Heart right ventricle (tissue), 16 donors: ENCODE measurements around the gene MCL1. TPM values are rescaled to one million over a fixed set of nuclear protein-coding genes. Genes with fewer than 3 reads are reported as not detected.
A peak's percentile ranks its signal among the peaks of the same experiment; 100 is the strongest.

Experiments
- ATAC-seq, 8 donors: fragments of 200-7000 bp; cut with Tn5 transposase; one replicate each; pipeline ENCODE4 v1.9.1; 2020; ENCODE audit warnings: mild to moderate bottlenecking in 8 of 8, moderate library complexity in 8 of 8, moderate number of reproducible peaks in 1 of 8
- DNase-seq, 2 donors: peaks; one replicate each; pipeline ENCODE4 v3.0.0-alpha.2; 2020
- H3K27ac ChIP-seq, 10 donors: fragments of 200-600 bp; sonication (generic) in 2 of 10; one replicate each; pipeline versions ENCODE4 v1.5.0 to v1.8.0; 2020 to 2022; ENCODE audit warnings: mild to moderate bottlenecking in 3 of 10
- H3K27me3 ChIP-seq, 7 donors: fragments of 200-600 bp; one replicate each; pipeline ENCODE4 v1.8.0; 2021 to 2022; ENCODE audit warnings: mild to moderate bottlenecking in 2 of 7
- H3K36me3 ChIP-seq, 9 donors: fragments of 200-600 bp; sonication (generic) in 1 of 9; one replicate each; pipeline versions ENCODE4 v1.5.0 to v1.8.0; 2020 to 2022; ENCODE audit warnings: mild to moderate bottlenecking in 2 of 9
- H3K4me1 ChIP-seq, 9 donors: fragments of 200-600 bp; sonication (generic) in 1 of 9; one replicate each; pipeline versions ENCODE4 v1.5.0 to v1.8.0; 2020 to 2022; ENCODE audit warnings: mild to moderate bottlenecking in 4 of 9
- H3K4me3 ChIP-seq, 10 donors: fragments of 200-600 bp; sonication (generic) in 2 of 10; one replicate each; pipeline versions ENCODE4 v1.5.0 to v1.8.0; 2020 to 2022; ENCODE audit warnings: mild to moderate bottlenecking in 7 of 10, moderate library complexity in 2 of 10
- H3K9me3 ChIP-seq, 11 donors: fragments of 200-600 bp in 10 of 11; sonication (generic) in 2 of 11; one replicate each; pipeline versions ENCODE4 v1.5.0 to v1.8.0; 2013 to 2022; ENCODE audit warnings: mild to moderate bottlenecking in 2 of 11, control low read depth in 1 of 11, moderate library complexity in 1 of 11
- CTCF ChIP-seq, 9 donors: fragments of 200-600 bp; sonication (generic) in 2 of 9; IDR thresholded peaks; one replicate each; pipeline versions ENCODE4 v1.5.0 to v1.8.0; 2021 to 2022; ENCODE audit warnings: antibody characterized with exemption in 9 of 9, mild to moderate bottlenecking in 5 of 9, moderate library complexity in 1 of 9
- WGBS, 2 donors: extraction: QIAGEN DNeasy Blood & Tissue Kit; methylation state at CpG; one replicate each; pipeline ENCODE4 v1.1.7; 2013; ENCODE audit warnings: inconsistent platforms in 1 of 2; 5-methylcytosine and 5-hydroxymethylcytosine counted together
- intact Hi-C, 10 donors: fragments of 100-400 bp; cut with DNase I; formaldehyde crosslinking; loops; one replicate each; pipeline versions ENCODE4 v1.11.1 to v1.14.2; 2022
- polyA plus RNA-seq, 2 donors: library from polyadenylated mRNA; stranded (reverse); fragments of 200-250 nt; gene quantifications; one replicate each; pipeline ENCODE4 v1.2.3, GENCODE V29; 2013
- total RNA-seq, 10 donors: library from RNA; stranded (reverse); fragmentation: NEBNext Ultra II Directional in 3 of 10; extraction: Animal tissue kit (Norgen Biotek cat#: 25700) in 3 of 10; gene quantifications; one replicate each; pipeline versions ENCODE4 v1.2.1 to v1.2.4, GENCODE V29; 2021 to 2023
- donor health status: Arrhythmogenic right ventricular cardiomyopathy.
- donor health status: ischemic (EF 13 %, LVEDD 7.1; RV severe dilation, severe dysfunction).
- donor health status: healthy with polysubstance abuse.
- donor health status: DM: no; HTN: yes; CAD: no.
- donor health status: DM: no; HTN: no; CAD: no.
- donor health status: ischemic (EF 25% LVEDD 6.9; RV normal size, moderate dysfunction).
- donor health status: ischemic (EF 25% LVEDD 5.7; RV mildly dilated, moderate dysfunction).
- donor health status: healthy.
- donor health status: DM: yes; HTN: yes; CAD: no.
- donor health status: Ischemic cardiomyopathy.
- donor health status: ischemic (EF 35%, LVEDD 5.7; RV mildly dilated, moderate dysfunction).
- donor health status: nonischemic (EF 11% LVEDD 7.7; RV severe dilation, severe dysfunction).
- donor health status: DM: yes; HTN: yes; CAD: no.
- donor health status: PGD.
- donor health status: ischemic (EF 29% LVEDD 5.4; RV normal size, mild dysfunction).
- donor health status: nonischemic (EF 23%, LVEDD 6.1; RV moderate dilation, normal function).

Gene MCL1
- total and polyA plus RNA-seq, 12 donors = 54.3 to 155 (median 115) TPM

- Histone ChIP-seq H3K4me3 (no peak overlapping the region), H3K36me3 (peaks cover 0 to 46% (median 0%) of the 10 kb centered on the region in 9 donors), H3K9me3 (no peaks in the 10 kb centered on the region), H3K27me3 (no peaks in the 10 kb centered on the region), H3K4me1 (peaks cover 25 to 52% (median 39%) of the 10 kb centered on the region in 9 donors), H3K27ac (peak overlapping the region in 1 of 10 donors; percentile 99)
- ATAC-seq (no peak), DNase-seq (no peak)
- WGBS, 2 donors = 86% methylated on average over 15 of the region's 15 CpGs
- TF ChIP-seq CTCF (IDR thresholded peaks at IDR 0.05) = no peak
- intact Hi-C loops = loop anchor here in 3 of 10 donors (10.0 kb wide), 2 partner anchors 247 to 257 kb away; partner anchors contain the start of gene CTSK (in 1 of the 3)
Measured at GRCh38 chr1:150557813-150558212, 21.6 kb downstream of the MCL1 start.

- Histone ChIP-seq H3K27ac (no peak overlapping the region), H3K27me3 (no peaks in the 10 kb centered on the region), H3K4me3 (no peak overlapping the region), H3K4me1 (peaks cover 25 to 52% (median 39%) of the 10 kb centered on the region in 9 donors), H3K9me3 (no peaks in the 10 kb centered on the region), H3K36me3 (peaks cover 0 to 46% (median 0%) of the 10 kb centered on the region in 9 donors)
- intact Hi-C loops = loop anchor here in 3 of 10 donors (10.0 kb wide), 2 partner anchors 248 to 258 kb away; partner anchors contain the start of gene CTSK (in 1 of the 3)
- DNase-seq (no peak), ATAC-seq (no peak)
- TF ChIP-seq CTCF (IDR thresholded peaks at IDR 0.05) = no peak
- WGBS, 2 donors = 90 to 93% methylated on average over 25 to 26 of the region's 26 CpGs
Measured at GRCh38 chr1:150557065-150557600, 22.3 kb downstream of the MCL1 start.

GRCh38 chr1:150555971-150556865 is 23.2 kb downstream of the MCL1 start:
- TF ChIP-seq CTCF (IDR thresholded peaks at IDR 0.05) = no peak
- H3K27ac ChIP-seq = no peak overlapping the region
- peaks cover 0 to 46% (median 0%) of the 10 kb centered on the region in 9 donors for H3K36me3 ChIP-seq
- 80 to 81% methylated on average over 26 of the region's 26 CpGs for WGBS, 2 donors
- peaks cover 29 to 57% (median 46%) of the 10 kb centered on the region in 9 donors for H3K4me1 ChIP-seq
- H3K27me3 ChIP-seq = no peaks in the 10 kb centered on the region
- DNase-seq (no peak), ATAC-seq (no peak)
- no peak overlapping the region for H3K4me3 ChIP-seq
- intact Hi-C loops = loop anchor here in 3 of 10 donors (10.0 kb wide), 2 partner anchors 249 to 259 kb away; partner anchors contain the start of gene CTSK (in 1 of the 3)
- no peaks in the 10 kb centered on the region for H3K9me3 ChIP-seq

GRCh38 chr1:150555198-150555970 is 24.0 kb downstream of the MCL1 start:
- H3K27me3 ChIP-seq = no peaks in the 10 kb centered on the region
- no peak overlapping the region for H3K27ac ChIP-seq
- H3K36me3 ChIP-seq = peaks cover 0 to 46% (median 0%) of the 10 kb centered on the region in 9 donors
- H3K4me3 ChIP-seq = no peak overlapping the region
- no peaks in the 10 kb centered on the region for H3K9me3 ChIP-seq
- DNase-seq = no peak
- peaks cover 25 to 61% (median 49%) of the 10 kb centered on the region in 9 donors for H3K4me1 ChIP-seq
- intact Hi-C loops = loop anchor here in 3 of 10 donors (10.0 kb wide), 2 partner anchors 249 to 259 kb away; partner anchors contain the start of gene CTSK (in 1 of the 3)
- no peak for ATAC-seq
- 87 to 89% methylated on average over 19 of the region's 19 CpGs for WGBS, 2 donors
- no peak for TF ChIP-seq CTCF (IDR thresholded peaks at IDR 0.05)
